Fibroblast of villous mesenchyme (primary cell): ENCODE results near the gene LRG1. TPM values are rescaled to one million over a fixed set of nuclear protein-coding genes. Genes with fewer than 3 reads are reported as not detected.
"Not testable (repeated sequence)": the region's sequence is repeated elsewhere in the genome, so short reads cannot be mapped to it uniquely, and the experiment has no call there.

Experiments
- DNase-seq: peaks from one replicate; pipeline ENCODE4 v3.0.0-alpha.2; 2010; ENCODE audit warnings: low read depth
- H3K4me3 ChIP-seq: 2 replicates; pipeline ENCODE4 v1.5.1; 2011; ENCODE audit warnings: low read depth, mild to moderate bottlenecking, low read length
- CTCF ChIP-seq: IDR thresholded peaks from 2 replicates; pipeline ENCODE4 v1.5.1; 2012; ENCODE audit warnings: low read depth, mild to moderate bottlenecking, low read length; ENCODE audit not compliant: insufficient read depth
- total RNA-seq: library from RNA; depleted of rRNA; stranded (reverse); fragments of >200 nt; gene quantifications from 2 replicates; pipeline ENCODE4 v1.2.3, GENCODE V29; 2012

The LRG1 gene
- total RNA-seq, 1 donor, result not detected

GRCh38 chr19:4550479-4551050 lies 10.7 kb upstream of the LRG1 start:
- DNase-seq, result no peak
- TF ChIP-seq CTCF, result no peak
- no peak overlapping the region for H3K4me3 ChIP-seq

- DNase-seq, result no peak
- no peak overlapping the region for H3K4me3 ChIP-seq
- no peak for TF ChIP-seq CTCF
These were observed 10.2 kb upstream of the LRG1 start for GRCh38 chr19:4550018-4550417.

- H3K4me3 ChIP-seq, result no peak overlapping the region
- DNase-seq, result no peak
- no peak for TF ChIP-seq CTCF
These were observed 8.4 kb upstream of the LRG1 start for GRCh38 chr19:4548238-4548584.

GRCh38 chr19:4547303-4548237 lies 7.7 kb upstream of the LRG1 start:
- DNase-seq, result no peak
- TF ChIP-seq CTCF, result peak; percentile 23
- H3K4me3 ChIP-seq, result no peak overlapping the region

- DNase-seq, result no peak
- TF ChIP-seq CTCF, result no peak
- H3K4me3 ChIP-seq, result no peak overlapping the region
These were observed 4.2 kb upstream of the LRG1 start for GRCh38 chr19:4543842-4544647.

GRCh38 chr19:4542896-4543841 lies 3.3 kb upstream of the LRG1 start:
- DNase-seq, result no peak
- no peak overlapping the region for H3K4me3 ChIP-seq
- no peak for TF ChIP-seq CTCF

GRCh38 chr19:4541806-4542145 lies 1.9 kb upstream of the LRG1 start:
- H3K4me3 ChIP-seq, DNase-seq: not testable (repeated sequence)
